MM.1S (cell line): Measurements from ENCODE around the gene CD9.
A peak's percentile ranks its signal among the peaks of the same experiment; 100 is the strongest.

ENCODE experiments used
- DNase-seq: peaks from one replicate; pipeline ENCODE4 v3.0.0-alpha.2; 2015
- H2AFZ ChIP-seq: fragments of 300-600 bp; sonication (generic); 2 replicates; pipeline ENCODE4 v1.6.0; 2016; ENCODE audit warnings: antibody characterized with exemption, low read length
- H3F3A ChIP-seq: fragments of 300-600 bp; sonication (generic); 2 replicates; pipeline ENCODE4 v1.6.1; 2016; ENCODE audit warnings: mild to moderate bottlenecking, antibody characterized with exemption, low read length, moderate library complexity, mixed read lengths; ENCODE audit not compliant: insufficient read depth
- H3K27ac ChIP-seq: fragments of 300-600 bp; sonication (generic); 2 replicates; pipeline ENCODE4 v1.5.1; 2016; ENCODE audit warnings: mild to moderate bottlenecking, low read length
- H3K27me3 ChIP-seq: fragments of 300-600 bp; sonication (generic); replicated peaks from 2 replicates; pipeline ENCODE4 v1.6.0; 2016; ENCODE audit warnings: low read length; ENCODE audit not compliant: insufficient read depth
- H3K36me3 ChIP-seq: fragments of 300-600 bp; sonication (generic); replicated peaks from 2 replicates; pipeline ENCODE4 v1.6.1; 2016; ENCODE audit warnings: mild to moderate bottlenecking, low read length, mixed read lengths; ENCODE audit not compliant: insufficient read depth
- H3K4me1 ChIP-seq: fragments of 300-600 bp; sonication (generic); 2 replicates; pipeline ENCODE4 v1.6.1; 2016; ENCODE audit warnings: low read length, mixed read lengths
- H3K4me2 ChIP-seq: fragments of 300-600 bp; sonication (generic); 2 replicates; pipeline ENCODE4 v1.6.0; 2016; ENCODE audit warnings: low read depth, low read length
- H3K4me3 ChIP-seq: fragments of 300-600 bp; sonication (generic); 2 replicates; pipeline ENCODE4 v1.5.1; 2016; ENCODE audit warnings: low read length, mixed read lengths
- H3K79me2 ChIP-seq: fragments of 300-600 bp; sonication (generic); 2 replicates; pipeline ENCODE4 v1.6.1; 2016; ENCODE audit warnings: mixed run types, low read length, mixed read lengths
- H3K9ac ChIP-seq: fragments of 300-600 bp; sonication (generic); 2 replicates; pipeline ENCODE4 v1.6.1; 2016; ENCODE audit warnings: low read length, mixed read lengths
- H3K9me2 ChIP-seq: fragments of 300-600 bp; sonication (generic); replicated peaks from 2 replicates; pipeline ENCODE4 v1.6.1; 2016; ENCODE audit warnings: mild to moderate bottlenecking, low read length, mixed read lengths; ENCODE audit not compliant: insufficient read depth
- H3K9me3 ChIP-seq: fragments of 300-600 bp; sonication (generic); replicated peaks from 2 replicates; pipeline ENCODE4 v1.6.1; 2016; ENCODE audit warnings: mild to moderate bottlenecking, low read length, mixed read lengths; ENCODE audit not compliant: insufficient read depth
- H4K20me1 ChIP-seq: fragments of 300-600 bp; sonication (generic); 2 replicates; pipeline ENCODE4 v1.6.1; 2016; ENCODE audit warnings: mild to moderate bottlenecking, low read length, moderate library complexity, mixed read lengths; ENCODE audit not compliant: insufficient read depth
- EZH2 ChIP-seq: fragments of 300-600 bp; sonication (generic); optimal IDR thresholded peaks from 2 replicates; pipeline ENCODE3; 2017; ENCODE audit warnings: low read depth, mild to moderate bottlenecking, antibody characterized with exemption, low read length, mixed read lengths
- EZH2phosphoT487 ChIP-seq: fragments of 300-600 bp; sonication (generic); IDR thresholded peaks from 2 replicates; pipeline ENCODE4 v1.6.1; 2018; ENCODE audit warnings: antibody characterized with exemption, low read length
- TF ChIP-seq, protein P1 (sequence below): fragments of 300-600 bp; sonication (generic); IDR thresholded peaks from 2 replicates; pipeline ENCODE4 v1.5.1; 2016; ENCODE audit warnings: antibody characterized with exemption, low read length, mixed read lengths

The CD9 gene

DNA sequence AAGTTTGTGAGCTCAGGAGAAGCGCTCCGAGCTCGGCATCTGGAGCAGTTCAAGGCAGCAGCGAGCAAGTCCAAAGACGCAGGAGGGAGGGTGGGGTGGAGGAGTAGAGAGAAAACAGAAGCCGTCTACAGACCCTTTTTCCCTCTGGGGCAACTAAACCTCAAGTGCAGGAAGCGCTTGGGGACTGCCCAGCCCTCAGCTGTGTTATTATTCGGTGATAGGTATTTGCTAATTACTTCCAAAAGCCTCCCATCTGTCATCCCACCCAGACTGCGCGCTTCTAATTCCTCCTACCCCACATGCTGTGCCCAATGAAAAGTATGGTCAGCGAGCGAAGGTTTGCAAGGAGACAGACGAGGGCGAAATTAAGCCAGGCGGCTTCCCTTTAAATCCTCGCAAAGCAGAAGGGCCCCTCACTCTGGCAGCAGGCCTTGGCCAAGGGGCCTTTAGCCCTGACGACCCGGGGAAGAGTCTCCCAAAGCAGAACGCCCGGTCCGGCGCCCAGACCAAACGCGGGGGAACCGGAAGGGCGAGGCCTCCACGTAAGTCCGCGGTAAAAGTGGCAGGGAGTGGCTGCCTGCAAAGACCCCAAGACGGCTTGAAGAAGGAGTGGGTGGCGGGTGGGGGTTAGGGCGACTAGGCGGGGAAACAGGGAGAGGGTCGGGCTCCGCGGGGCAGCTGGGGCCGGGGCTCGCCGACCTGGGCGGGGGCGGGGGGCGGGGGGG, 507 bp upstream of the CD9 start:
- peak; percentile 19 for DNase-seq
- Histone ChIP-seq H2AFZ (peak overlapping the region; percentile 66), H3K9ac (peak overlapping the region; percentile 20; the same call in 1 of the 2 replicates), H3K9me3 (no peaks in the 10 kb centered on the region), H3K27me3 (no peaks in the 10 kb centered on the region), H3K79me2 (peaks cover 45% of the 10 kb centered on the region), H3K4me3 (peak overlapping the region; percentile 54), H3K27ac (no peak overlapping the region), H3F3A (0 out of 2 replicates have a peak, but pooled peaks cover 3% of the 10 kb centered on the region), H3K4me1 (peaks cover 22% of the 10 kb centered on the region), H4K20me1 (no peaks in the 10 kb centered on the region), H3K4me2 (peak overlapping the region; percentile 73), H3K9me2 (no peaks in the 10 kb centered on the region), H3K36me3 (no peaks in the 10 kb centered on the region)
- TF ChIP-seq, protein P1, sequence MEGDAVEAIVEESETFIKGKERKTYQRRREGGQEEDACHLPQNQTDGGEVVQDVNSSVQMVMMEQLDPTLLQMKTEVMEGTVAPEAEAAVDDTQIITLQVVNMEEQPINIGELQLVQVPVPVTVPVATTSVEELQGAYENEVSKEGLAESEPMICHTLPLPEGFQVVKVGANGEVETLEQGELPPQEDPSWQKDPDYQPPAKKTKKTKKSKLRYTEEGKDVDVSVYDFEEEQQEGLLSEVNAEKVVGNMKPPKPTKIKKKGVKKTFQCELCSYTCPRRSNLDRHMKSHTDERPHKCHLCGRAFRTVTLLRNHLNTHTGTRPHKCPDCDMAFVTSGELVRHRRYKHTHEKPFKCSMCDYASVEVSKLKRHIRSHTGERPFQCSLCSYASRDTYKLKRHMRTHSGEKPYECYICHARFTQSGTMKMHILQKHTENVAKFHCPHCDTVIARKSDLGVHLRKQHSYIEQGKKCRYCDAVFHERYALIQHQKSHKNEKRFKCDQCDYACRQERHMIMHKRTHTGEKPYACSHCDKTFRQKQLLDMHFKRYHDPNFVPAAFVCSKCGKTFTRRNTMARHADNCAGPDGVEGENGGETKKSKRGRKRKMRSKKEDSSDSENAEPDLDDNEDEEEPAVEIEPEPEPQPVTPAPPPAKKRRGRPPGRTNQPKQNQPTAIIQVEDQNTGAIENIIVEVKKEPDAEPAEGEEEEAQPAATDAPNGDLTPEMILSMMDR = no peak
- TF ChIP-seq EZH2 = no peak
- no peak for TF ChIP-seq EZH2phosphoT487

DNA sequence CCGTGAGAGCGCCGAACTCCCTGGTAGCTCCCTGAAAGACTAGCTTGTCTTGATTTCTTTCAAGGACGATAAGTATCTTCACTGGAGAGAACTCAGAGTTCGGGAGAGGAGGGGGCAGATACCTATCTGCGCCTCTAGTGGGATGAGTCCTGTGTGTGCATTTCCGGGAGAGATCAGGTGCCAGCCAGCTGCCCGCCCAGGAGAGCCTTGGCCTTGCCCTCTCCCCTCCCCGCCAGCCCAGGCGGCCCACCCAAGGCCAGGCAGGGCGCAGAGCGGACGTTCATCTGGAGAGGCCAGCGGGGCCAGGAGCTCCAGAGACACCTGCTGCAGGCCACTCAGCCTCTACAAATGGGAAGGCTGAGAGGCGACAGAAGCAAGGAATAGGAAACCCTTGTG, 1.0 kb downstream of the CD9 start:
- H3F3A ChIP-seq = 0 out of 2 replicates have a peak, but pooled peaks cover 3% of the 10 kb centered on the region
- H3K4me3 ChIP-seq = peak overlapping the region; percentile 99
- peak; percentile 72 for DNase-seq
- peak overlapping the region; percentile 90 for H3K9ac ChIP-seq
- H3K79me2 ChIP-seq = peaks cover 60% of the 10 kb centered on the region
- H3K4me1 ChIP-seq = peaks cover 27% of the 10 kb centered on the region
- TF ChIP-seq, protein P1 = 0 out of 2 replicates have a peak, but pooled peaks have one; percentile 16
- TF ChIP-seq EZH2 (no peak), EZH2phosphoT487 (no peak)
- H2AFZ ChIP-seq = peak overlapping the region; percentile 73
- no peaks in the 10 kb centered on the region for H4K20me1 ChIP-seq
- H3K36me3 ChIP-seq = no peaks in the 10 kb centered on the region
- no peaks in the 10 kb centered on the region for H3K27me3 ChIP-seq
- no peaks in the 10 kb centered on the region for H3K9me3 ChIP-seq
- H3K27ac ChIP-seq = peak overlapping the region; percentile 44; the same call in 1 of the 2 replicates
- H3K4me2 ChIP-seq = peak overlapping the region; percentile 63
- H3K9me2 ChIP-seq = no peaks in the 10 kb centered on the region

DNA sequence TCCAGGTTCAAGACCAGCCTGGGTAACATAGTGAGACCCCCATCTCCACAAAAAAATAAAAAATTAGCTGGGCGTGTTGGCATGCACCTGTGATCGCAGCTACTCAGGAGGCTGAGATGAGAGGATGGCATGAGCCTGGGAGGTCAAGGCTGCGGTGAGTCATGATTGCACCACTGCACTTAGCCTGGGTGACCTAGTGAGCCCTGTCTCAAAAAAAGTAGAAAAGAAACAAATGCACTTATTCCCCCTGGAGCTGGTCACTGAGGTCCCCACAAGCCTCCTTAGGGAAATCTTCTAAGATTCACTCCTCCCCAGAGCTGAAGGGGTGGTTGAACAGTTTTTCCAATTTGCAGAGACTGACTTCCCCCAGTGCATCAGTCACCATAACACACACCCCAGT, 1.6 kb downstream of the CD9 start:
- TF ChIP-seq, protein P1 = no peak
- TF ChIP-seq EZH2phosphoT487 = no peak
- no peak for TF ChIP-seq EZH2
- 0 out of 2 replicates have a peak, but pooled peaks cover 3% of the 10 kb centered on the region for H3F3A ChIP-seq
- H3K27ac ChIP-seq = no peak overlapping the region
- peaks cover 66% of the 10 kb centered on the region for H3K79me2 ChIP-seq
- no peaks in the 10 kb centered on the region for H3K9me3 ChIP-seq
- peak overlapping the region; percentile 99 for H3K4me3 ChIP-seq
- DNase-seq = no peak
- peak overlapping the region; percentile 63 for H3K4me2 ChIP-seq
- peak overlapping the region; percentile 90; the same call in 1 of the 2 replicates for H3K9ac ChIP-seq
- H3K4me1 ChIP-seq = peaks cover 27% of the 10 kb centered on the region
- no peaks in the 10 kb centered on the region for H3K9me2 ChIP-seq
- no peaks in the 10 kb centered on the region for H3K27me3 ChIP-seq
- H2AFZ ChIP-seq = no peak overlapping the region
- H4K20me1 ChIP-seq = no peaks in the 10 kb centered on the region
- no peaks in the 10 kb centered on the region for H3K36me3 ChIP-seq
